Limb (tissue), 2 donors: ENCODE data around the gene HSF2BP.
A peak's percentile ranks its signal among the peaks of the same experiment; 100 is the strongest.
"Not testable (repeated sequence)": the region's sequence is repeated elsewhere in the genome, so short reads cannot be mapped to it uniquely, and the experiment has no call there.

Experiments
- DNase-seq, 2 donors: peaks; one replicate each; pipeline ENCODE4 v3.0.0-alpha.2; 2016; ENCODE audit errors: extremely low spot score in 2 of 2

Gene HSF2BP

GRCh38 chr21:43651926-43652325, 7.4 kb downstream of the HSF2BP start:
- DNase-seq: not testable (repeated sequence)

GRCh38 chr21:43648171-43648570, 11.1 kb downstream of the HSF2BP start:
- DNase-seq: no peak

DNA sequence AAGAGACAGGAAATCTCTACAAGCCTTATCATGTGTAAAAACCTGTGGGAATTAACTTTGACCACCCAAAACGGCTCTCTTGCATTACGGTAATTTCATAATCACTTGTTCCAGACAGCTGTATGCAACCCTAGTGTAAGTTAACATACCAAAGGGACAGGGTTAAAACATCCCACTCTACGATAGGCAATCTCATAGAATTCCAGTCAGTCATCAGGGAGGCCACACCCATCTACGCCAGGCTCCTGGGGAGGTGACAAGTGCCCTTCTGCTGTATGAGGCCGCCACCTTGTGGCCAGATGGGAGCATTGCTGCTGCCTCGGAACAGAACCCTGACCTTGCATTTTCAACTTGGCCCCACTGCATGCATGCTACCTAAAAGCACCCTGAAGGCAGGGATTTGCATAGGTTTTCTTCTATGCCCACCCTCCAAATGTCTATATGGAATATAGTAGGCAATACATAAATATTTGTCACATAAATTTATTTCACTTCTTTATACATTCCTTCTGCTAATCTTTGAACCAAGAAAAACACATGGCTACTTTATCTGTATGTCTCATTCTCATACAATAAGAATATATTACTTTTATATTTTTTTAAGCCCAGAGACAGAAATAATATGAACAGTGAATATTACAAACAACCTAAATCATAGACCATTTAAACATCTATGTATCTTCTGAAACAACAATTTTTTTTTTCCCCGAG, 12.6 kb downstream of the HSF2BP start:
- DNase-seq: peak; percentile 89 to 90

DNA sequence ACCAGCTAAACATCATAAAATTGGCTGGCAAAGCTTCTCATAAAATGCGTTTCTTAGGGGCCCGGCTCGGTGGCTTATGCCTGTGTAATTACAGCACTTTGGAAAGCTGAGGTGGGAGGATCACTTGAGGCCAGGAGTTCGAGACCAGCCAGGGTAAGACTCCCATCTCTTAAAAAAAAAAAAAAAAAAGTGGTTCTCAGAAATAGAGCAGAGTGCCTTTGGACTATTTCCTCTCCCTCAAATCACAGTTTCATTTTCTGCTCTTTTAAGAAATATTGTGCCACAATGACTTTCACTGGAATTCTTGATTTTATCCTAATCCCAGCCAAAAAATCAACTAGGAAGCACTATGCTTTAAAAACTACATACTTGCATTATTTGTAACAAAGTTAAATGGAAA, 13.3 kb downstream of the HSF2BP start:
- no peak for DNase-seq

GRCh38 chr21:43645136-43645891, 14.0 kb downstream of the HSF2BP start:
- DNase-seq: peak; percentile 56 to 83

DNA sequence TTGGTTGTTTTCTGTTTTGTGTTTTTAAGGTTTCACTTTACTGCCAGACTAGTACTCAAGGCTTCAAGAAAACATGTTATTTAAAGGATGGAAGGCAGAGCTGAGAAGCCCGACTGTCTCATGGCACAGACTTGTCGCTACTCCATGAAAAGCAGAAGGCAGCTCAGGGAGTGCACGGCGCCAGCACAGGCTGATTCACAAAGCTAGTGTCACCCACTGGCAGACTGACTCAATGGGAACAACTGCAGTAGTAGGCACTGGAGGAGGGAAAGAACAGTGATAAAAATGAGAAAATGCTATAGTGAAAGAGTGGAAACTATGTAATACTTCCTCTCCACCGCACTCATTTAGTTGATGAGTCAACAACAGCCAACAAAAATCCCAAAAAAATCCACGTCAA, 14.7 kb downstream of the HSF2BP start:
- DNase-seq: no peak

DNA sequence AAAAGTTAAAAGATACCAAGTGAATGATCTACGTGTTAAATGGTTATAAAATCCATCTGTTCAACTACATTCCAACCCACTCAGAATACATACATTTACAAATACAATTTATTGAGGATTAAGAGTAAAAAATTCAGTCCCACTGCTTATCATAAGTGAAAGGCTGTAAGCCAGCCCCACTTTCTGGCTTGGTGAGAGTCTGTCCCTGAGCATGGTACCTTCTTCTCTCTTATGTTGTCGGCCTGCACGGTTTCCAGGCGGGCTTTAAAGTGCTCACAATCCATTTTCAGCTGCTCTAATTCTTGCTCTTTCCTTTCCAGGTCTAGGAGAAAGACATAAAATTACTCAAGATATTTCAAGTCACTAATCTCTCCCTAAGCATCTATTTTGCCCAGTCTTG, 15.2 kb downstream of the HSF2BP start:
- DNase-seq: no peak

DNA sequence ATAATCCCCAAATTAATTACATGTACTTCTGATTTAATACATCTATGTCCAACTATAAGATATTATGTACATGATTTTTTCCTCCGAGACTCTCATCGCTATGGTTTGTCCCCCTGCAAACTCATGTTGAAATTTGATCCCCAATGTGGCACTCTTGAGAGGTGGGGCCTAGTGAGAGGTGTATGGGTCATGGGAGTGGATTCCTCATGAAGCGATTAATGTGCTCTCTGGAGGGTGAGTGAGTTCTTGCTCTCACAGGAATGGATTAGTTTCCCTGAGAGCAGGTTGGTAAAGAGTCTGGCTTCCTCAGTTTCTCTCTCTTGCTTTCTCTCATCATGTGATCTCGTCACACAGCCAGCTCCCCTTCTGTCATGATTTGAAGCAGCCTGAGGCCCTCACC, 16.1 kb downstream of the HSF2BP start:
- DNase-seq: no peak

GRCh38 chr21:43640400-43640799, 18.9 kb downstream of the HSF2BP start:
- DNase-seq: no peak

DNA sequence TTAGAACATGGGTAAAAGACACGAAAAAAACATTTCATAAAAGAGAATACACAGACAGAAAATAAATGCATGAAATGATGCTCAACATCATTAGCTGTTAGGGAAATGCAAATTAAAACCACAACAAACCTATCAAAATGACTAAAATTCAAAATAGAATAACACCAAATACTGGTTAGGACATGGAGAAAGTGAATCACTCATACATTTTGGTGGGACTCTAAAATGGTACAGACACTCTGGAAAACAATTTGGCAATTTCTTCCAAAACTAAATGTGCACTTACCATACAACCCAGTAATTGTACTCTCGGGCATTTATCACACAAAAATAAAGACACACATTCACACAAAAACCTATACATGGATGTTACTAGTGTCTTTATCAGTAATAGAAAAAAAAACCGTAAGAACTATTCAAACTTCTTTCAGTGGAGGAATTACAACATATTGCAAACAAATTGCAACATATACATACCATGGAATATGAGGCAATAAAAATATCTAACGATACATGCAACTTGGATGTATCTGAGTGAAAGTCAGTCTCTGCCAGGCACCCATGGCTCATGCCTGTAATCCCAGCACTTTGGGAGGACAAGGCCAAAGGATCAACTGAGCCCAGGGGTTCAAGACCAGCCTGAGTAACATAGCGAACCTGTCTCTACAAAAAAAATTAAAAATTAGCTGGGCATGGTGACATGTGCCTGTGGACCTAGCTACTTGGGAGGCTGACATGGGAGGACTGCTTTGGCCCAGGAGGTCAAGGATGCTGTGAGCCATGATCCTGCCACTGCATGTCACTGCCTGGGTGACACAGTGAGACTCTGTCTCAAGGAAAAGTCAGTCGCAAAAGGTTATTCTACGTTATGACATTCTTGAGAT, 19.6 kb downstream of the HSF2BP start:
- DNase-seq: no peak

GRCh38 chr21:43637530-43638158, 21.6 kb downstream of the HSF2BP start:
- no peak for DNase-seq

- no peak for DNase-seq
Measured at GRCh38 chr21:43635436-43635835, 23.9 kb downstream of the HSF2BP start.

DNA sequence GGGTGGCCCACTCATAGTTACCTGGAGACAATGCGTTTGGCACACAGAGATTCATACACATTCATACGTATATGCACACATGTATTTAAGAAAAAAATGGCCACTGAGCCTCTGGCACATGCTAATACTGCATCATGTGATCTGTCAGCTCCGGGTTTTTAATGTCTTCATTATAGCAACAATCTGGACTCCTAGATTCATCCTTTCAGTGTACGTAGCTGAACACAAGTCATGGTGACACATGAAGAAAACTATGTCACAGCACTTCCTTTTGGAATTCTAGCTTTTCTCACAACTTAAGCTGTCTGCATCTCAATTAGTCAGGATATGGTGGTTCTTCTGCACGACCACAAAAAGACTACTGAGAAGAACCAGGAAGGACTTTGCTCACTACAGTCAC, 24.7 kb downstream of the HSF2BP start:
- DNase-seq: no peak

- DNase-seq: no peak
Measured at GRCh38 chr21:43632373-43632905, 26.8 kb downstream of the HSF2BP start.

DNA sequence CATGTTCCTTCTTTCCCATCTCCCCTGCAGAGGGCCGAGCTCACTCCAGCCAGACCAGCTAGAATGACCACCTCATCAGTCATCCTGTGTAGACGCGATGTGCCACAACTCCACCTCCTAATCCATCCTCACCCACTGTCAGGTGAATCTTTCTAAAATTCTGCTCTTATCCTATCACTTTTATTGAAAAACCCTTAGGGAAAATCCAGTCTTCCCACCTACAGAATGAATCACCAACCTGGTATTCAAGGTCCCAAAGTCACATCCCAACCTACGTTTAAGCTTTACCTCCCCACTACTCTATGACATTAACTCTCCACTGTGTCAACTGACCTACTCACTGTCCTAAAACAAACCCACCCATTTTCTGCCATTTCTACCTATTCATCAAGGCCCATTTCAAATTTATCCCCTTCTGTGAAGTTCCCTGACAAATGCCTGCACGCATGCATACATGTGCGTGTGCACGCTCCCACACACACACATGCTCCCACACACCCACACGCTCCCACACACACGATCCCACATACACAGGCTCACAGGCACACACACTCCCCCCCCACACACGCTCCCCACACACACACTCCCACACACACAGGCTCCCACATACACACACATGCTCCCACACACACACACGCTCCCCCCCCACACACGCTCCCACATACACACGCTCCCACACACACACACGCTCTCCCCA, 27.7 kb downstream of the HSF2BP start:
- no peak for DNase-seq

- DNase-seq: no peak
Measured at GRCh38 chr21:43627527-43627926, 31.8 kb downstream of the HSF2BP start.

GRCh38 chr21:43626390-43626789, 32.9 kb downstream of the HSF2BP start:
- no peak for DNase-seq

DNA sequence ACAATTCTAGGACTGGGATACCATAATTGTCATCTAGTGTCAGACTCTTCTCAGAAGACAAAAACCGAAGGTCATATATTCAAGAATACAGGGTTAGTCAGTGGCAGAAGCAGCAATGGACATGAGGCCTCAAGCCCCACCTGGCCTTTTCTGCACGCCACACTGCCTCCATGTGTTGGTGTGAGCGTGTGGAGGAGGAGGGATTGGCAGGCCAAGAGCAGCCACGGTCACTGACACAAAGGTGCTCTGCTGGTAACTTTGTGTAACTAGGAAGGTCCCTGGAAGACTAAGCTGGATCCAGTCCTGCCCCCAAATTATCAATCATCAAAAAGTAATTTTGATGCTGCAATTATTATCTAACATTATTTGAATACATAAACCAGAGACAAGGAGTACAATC, 34.9 kb downstream of the HSF2BP start:
- no peak for DNase-seq

DNA sequence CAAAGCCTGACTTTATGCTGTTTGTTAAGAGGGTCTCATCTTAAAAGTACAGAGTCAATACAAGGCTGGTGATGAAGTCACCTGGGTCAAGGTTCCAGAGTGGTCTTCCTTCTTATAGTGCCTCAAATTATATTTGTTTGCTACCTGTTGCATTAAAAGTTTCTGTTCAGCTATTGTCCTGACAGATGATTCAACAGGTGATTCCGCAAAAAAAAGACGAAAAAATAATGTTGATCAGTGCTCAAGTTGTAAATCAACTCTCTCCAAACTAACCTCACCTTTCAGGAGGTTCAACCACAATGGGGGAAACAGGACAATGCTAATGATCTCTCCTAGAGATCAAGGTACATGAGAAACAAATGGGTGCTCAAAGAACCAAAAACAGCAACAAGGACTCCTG, 35.7 kb downstream of the HSF2BP start:
- no peak for DNase-seq

- DNase-seq: no peak
Measured at GRCh38 chr21:43622796-43623195, 36.5 kb downstream of the HSF2BP start.

GRCh38 chr21:43619856-43620255, 39.4 kb downstream of the HSF2BP start:
- DNase-seq: no peak
